K562 treated with DMSO at 1 percent for 24 hours (cell line): ENCODE results near the gene ALAS1. TPM values are rescaled to one million over a fixed set of nuclear protein-coding genes. Genes with fewer than 3 reads are reported as not detected.

ENCODE experiments used
- total RNA-seq: library from RNA; unstranded; fragments of 300-600 nt; gene quantifications from 2 replicates; pipeline ENCODE4 v1.2.3, GENCODE V29; 2022; ENCODE audit warnings: low read depth; ENCODE audit not compliant: insufficient read depth

The ALAS1 gene
- 51.2 and 56.3 TPM in 2 replicates for total RNA-seq

GRCh38 chr3:52197842-52198625 lies at the start of gene ALAS1:
TSS of gene ALAS1 (plus strand) at chr3:52198160. CDS start at chr3:52199242, 1,082 bp downstream.

GRCh38 chr3:52154135-52155094 lies 43.5 kb upstream of the ALAS1 start, which contains the start of gene POC1A:
TSS of gene POC1A (minus strand) at chr3:52154423. CDS start at chr3:52154372, 51 bp downstream.

GRCh38 chr3:52225452-52226228 lies 27.7 kb downstream of the ALAS1 start, which contains the start of gene TLR9:
TSS of gene TLR9 (minus strand) at chr3:52225645. CDS start at chr3:52225529, 116 bp downstream.

GRCh38 chr3:52238761-52239701 lies 41.1 kb downstream of the ALAS1 start, which contains the start of gene TWF2:
TSS of gene TWF2 (minus strand) at chr3:52239158. CDS start at chr3:52239016, 142 bp downstream.

GRCh38 chr3:52245322-52246263 lies 47.6 kb downstream of the ALAS1 start, which contains the start of gene PPM1M:
TSS of gene PPM1M (plus strand) at chr3:52245759. CDS start at chr3:52245825, 66 bp downstream.

Other genes starting within 250 kb of the ALAS1 start
- gene GPR62, start 242.8 kb upstream of the ALAS1 start, total RNA-seq = 0.15 TPM in 1 of 2 replicates, not detected in the other
- gene PCBP4, start 230.7 kb upstream of the ALAS1 start, total RNA-seq = 12.4 and 14.2 TPM in 2 replicates
- gene ABHD14B, start 224.1 kb upstream of the ALAS1 start, total RNA-seq = 65.2 and 70.8 TPM in 2 replicates
- gene ABHD14A, start 223.1 kb upstream of the ALAS1 start, total RNA-seq = 33.0 and 33.4 TPM in 2 replicates
- 47.6 and 57.4 TPM in 2 replicates for gene ACY1, start 214.6 kb upstream of the ALAS1 start, total RNA-seq
- 2,372 and 2,568 TPM in 2 replicates for gene RPL29, start 202.3 kb upstream of the ALAS1 start, total RNA-seq
- gene DUSP7, start 141.6 kb upstream of the ALAS1 start, total RNA-seq = 8.3 and 9.0 TPM in 2 replicates
- gene POC1A, start 43.7 kb upstream of the ALAS1 start, total RNA-seq = 29.6 and 34.3 TPM in 2 replicates
- gene TLR9, start 27.5 kb downstream of the ALAS1 start, total RNA-seq = 0.14 TPM in 1 of 2 replicates, not detected in the other
- 179 and 188 TPM in 2 replicates for gene TWF2, start 41.0 kb downstream of the ALAS1 start, total RNA-seq
- 17.5 and 19.8 TPM in 2 replicates for gene PPM1M, start 47.6 kb downstream of the ALAS1 start, total RNA-seq
- gene WDR82, start 80.5 kb downstream of the ALAS1 start, total RNA-seq = 27.6 and 31.4 TPM in 2 replicates
- 3.7 and 4.9 TPM in 2 replicates for gene GLYCTK, start 89.7 kb downstream of the ALAS1 start, total RNA-seq
- gene DNAH1, start 118.2 kb downstream of the ALAS1 start, total RNA-seq = 0.88 and 1.4 TPM in 2 replicates
- 65.8 and 72.0 TPM in 2 replicates for gene BAP1, start 211.8 kb downstream of the ALAS1 start, total RNA-seq
- gene PHF7, start 212.5 kb downstream of the ALAS1 start, total RNA-seq = 19.6 and 22.2 TPM in 2 replicates
- gene SEMA3G, start 246.9 kb downstream of the ALAS1 start, total RNA-seq = 0.13 TPM in 1 of 2 replicates, not detected in the other